GM21515 (cell line): ENCODE measurements around the gene KIDINS220.

Source experiments
- ATAC-seq: cut with Tn5 transposase; IDR thresholded peaks from one replicate; pipeline ENCODE4 v1.9.1; 2021; ENCODE audit not compliant: unreplicated experiment

KIDINS220 gene

GRCh38 chr2:8836971-8837794 is at the start of gene KIDINS220:
Gene KIDINS220, minus strand, starts transcription at chr2:8837613. Its CDS starts 10,520 bp downstream, at chr2:8827093.
- peak; percentile 89 for ATAC-seq

DNA sequence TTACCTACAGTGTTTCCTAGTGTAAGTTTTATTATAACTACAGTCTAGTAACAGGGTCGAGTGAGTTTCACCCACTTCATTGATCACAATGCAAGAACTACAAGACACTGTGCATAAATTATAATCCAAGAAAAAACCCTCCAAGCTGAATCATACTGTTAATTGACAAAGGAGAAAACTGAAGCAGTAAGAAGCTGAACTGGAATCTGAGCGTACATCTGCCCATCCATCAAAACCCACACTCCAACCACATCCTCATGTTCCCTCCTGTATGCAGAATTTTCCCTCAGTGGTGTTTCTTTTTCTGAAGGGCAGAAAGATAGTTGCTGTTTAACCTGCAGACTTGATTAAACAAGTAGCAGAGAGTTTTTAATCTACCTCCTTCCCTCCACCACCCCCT is 49.5 kb upstream of the KIDINS220 start:
- no peak for ATAC-seq

GRCh38 chr2:8886202-8886518 is 48.7 kb upstream of the KIDINS220 start:
- no peak for ATAC-seq

- ATAC-seq = no peak
Measured at GRCh38 chr2:8885449-8886201, 48.2 kb upstream of the KIDINS220 start.

GRCh38 chr2:8884812-8885211 is 47.4 kb upstream of the KIDINS220 start:
- no peak for ATAC-seq

DNA sequence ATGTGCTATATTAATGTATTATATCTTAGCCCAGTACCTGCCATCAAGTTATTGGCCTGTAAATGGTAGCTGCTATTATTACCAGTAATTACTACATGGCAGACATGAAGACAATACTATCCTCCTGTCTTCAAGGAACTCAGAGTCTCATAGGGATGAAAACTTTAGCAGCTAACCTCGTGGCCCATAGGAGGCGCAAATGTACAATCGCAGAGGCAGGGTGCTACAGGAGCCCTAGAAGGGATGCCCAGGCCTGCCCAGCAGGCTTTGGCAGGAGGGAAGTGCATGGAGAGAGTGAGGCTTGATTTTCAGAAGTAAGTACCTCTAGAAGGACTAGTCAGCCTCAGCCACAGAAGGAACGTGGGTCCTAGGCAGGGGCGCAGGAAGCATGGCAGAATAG is 44.7 kb upstream of the KIDINS220 start:
- ATAC-seq = no peak

GRCh38 chr2:8877894-8878293 is 40.5 kb upstream of the KIDINS220 start:
- ATAC-seq = no peak

- ATAC-seq = no peak
Measured at GRCh38 chr2:8877332-8877731, 39.9 kb upstream of the KIDINS220 start.

- no peak for ATAC-seq
Measured at GRCh38 chr2:8876628-8877027, 39.2 kb upstream of the KIDINS220 start.

DNA sequence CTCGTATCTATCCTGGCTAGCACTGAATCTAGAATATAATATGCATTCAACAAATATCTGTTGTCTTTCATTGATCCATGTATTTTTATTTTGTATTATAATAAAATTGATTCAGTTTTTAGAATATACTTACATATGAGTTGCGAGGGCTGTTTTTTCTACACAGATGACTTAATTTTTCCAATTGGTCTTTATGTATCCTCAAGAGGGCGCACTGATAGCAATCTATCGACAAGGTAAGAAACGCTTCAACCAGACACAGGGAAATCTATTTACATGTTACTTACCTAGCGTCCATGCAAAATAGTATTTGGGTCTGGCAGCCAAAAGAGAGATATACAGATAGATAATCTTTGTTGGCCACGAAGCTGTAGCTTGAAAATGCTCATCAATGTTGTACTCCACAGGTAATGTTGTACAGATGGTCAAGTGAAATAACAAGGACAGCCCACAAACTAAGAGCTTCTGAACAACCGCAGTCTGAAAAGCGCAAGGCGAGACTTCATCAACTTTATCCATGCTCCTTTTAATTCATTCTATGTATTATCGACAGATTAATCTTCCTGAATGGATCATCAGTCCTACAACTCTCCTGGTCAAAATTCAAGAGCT is 35.5 kb upstream of the KIDINS220 start:
- no peak for ATAC-seq

GRCh38 chr2:8870441-8870840 is 33.0 kb upstream of the KIDINS220 start:
- no peak for ATAC-seq

DNA sequence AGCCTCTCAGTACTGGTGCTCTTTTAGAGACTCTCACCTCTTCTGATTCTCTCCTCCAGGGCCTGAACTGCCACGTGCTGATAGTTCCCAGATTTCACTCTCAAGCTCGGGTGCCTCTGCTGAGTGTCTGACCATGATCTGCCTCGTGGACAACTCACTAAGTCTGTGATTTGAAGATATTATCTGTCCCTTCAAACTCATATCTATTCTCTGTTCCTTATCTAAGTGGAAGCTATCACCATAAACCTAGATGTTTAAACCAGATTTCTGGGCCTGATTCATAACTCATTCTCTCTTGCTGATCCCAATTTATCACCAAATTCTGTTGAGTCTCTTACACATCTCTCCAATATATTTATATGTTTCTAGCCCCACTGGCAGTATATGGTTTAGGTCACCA is 29.9 kb upstream of the KIDINS220 start:
- no peak for ATAC-seq

GRCh38 chr2:8863331-8863953 is 26.0 kb upstream of the KIDINS220 start:
- no peak for ATAC-seq

GRCh38 chr2:8862230-8862629 is 24.8 kb upstream of the KIDINS220 start:
- no peak for ATAC-seq

GRCh38 chr2:8861797-8862196 is 24.4 kb upstream of the KIDINS220 start:
- ATAC-seq = no peak

DNA sequence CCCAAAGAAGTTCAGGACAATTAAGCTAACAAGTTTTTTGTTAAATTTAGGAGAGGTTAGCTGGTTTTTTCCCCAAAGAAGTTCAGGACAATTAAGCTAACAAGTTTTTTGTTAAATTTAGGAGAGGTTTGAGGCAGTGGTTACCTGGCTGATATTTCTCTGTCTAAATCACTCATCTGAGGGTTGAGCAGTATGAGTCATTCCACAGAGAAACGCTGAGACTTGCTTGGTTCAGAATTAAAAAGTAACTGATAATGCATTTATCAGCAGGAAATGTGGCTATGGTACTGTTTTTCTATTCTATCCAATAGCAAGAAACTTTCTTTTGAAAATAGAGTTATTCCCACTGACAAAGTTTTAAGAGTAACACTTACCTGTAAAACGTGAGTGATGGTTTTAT is 22.8 kb upstream of the KIDINS220 start:
- ATAC-seq = no peak

DNA sequence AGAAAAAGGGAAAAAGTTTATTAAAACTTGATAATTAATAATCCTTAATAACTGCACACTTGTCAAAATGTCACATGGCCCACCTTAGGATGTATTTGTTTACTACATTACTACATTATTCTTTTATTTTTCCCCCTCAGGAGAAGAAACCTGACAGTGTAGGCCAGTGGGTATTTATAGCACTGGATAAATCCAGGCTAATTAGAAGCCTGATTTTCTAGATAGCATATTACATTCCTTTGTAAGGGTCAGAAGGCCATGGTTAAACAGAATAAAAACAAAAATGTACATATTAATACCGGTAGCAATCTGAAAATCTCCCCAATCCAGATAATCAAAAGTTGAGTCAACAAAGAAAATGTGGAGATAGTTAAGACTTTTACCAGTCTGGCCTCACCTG is 21.5 kb upstream of the KIDINS220 start:
- no peak for ATAC-seq

DNA sequence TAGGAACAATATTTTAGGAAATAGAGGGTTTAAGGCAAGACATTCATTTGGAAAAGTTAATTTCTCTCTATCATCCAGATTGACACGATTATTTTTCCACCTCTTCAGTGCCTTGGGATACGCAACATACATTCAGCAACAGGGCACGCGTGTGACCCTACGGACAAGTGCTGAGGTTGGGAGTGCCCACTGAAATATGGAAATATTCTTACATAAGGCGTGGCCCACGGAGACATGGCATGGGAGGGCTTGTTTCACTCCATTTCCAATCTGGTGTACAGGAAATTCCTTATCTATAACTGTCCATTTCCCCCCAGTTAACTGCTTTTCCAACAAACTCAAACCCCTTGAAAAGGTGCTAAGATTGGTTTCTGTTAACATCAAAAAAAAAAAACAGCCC is 20.9 kb upstream of the KIDINS220 start:
- no peak for ATAC-seq

DNA sequence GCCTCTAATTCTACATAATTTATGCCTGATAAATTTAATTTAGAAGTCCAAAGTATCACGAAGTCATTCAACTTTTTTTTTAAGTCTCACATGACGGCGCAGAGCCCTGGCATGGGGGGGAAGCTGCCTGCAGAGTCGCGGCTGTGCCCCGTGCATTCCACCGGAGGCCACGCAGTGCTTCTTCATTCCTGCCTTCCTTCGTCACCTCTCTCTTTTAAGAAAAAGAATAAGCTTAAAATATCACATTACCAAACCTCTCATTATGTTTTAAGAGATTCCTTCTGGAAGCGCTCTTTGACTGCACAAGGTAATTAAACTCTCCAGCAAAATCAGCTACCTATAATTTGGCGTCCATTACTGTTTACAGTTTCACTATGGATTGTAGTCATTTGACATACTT is 20.3 kb upstream of the KIDINS220 start:
- ATAC-seq = no peak

- no peak for ATAC-seq
Measured at GRCh38 chr2:8856176-8856575, 18.8 kb upstream of the KIDINS220 start.

DNA sequence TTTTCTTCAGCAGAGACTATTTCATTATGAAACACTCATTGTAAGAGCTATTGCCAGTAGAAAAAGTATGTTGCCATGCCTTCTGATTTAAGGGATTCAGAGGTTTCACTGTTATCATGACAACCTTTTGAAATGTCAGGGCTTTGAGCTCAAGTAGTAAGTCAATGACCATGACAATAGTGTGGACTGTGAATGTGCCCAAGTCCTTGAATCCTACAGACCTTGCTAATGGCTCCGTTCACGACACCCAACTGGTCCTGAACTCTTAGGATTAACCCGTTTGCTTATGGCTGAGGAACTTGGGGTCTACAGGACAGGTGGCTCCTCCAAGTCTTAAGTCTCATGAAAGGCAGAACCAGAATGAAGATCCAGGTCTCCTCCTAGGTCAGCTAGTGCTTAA is 17.6 kb upstream of the KIDINS220 start:
- no peak for ATAC-seq

DNA sequence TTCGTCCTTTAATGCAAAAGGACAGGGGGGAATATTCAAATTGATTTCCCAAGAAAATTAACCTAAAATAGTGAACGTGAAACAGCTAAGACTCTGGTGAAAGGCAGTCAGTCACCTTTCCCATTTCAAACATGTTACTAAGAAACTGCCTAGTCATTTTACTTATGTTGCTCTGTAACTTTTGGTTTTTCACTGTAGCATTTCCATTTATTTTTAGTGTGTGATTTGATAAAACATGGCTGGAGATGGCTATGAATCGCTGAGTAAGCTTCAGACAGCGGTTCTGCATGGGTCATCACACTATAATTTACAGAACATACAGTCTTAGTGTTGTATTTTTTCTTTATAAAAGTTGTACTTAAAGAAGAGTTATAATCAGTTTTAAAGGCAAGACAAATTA is 16.0 kb upstream of the KIDINS220 start:
- no peak for ATAC-seq
